Measurements from ENCODE around the gene KDM5A. TPM values are rescaled to one million over a fixed set of nuclear protein-coding genes. Genes with fewer than 3 reads are reported as not detected.
"Not testable (repeated sequence)": the region's sequence is repeated elsewhere in the genome, so short reads cannot be mapped to it uniquely, and the experiment has no call there.

KDM5A gene
- total RNA-seq, 1 donor from 2014 or later: 32.4 TPM

- Histone ChIP-seq H3K4me1 (peaks cover 3 to 6% of the 10 kb centered on the region in 2 donors), H3K4me3 (peak within 1 kb of the TSS; percentile 77 to 85), H3K36me3 (no peaks in the 10 kb centered on the region), H3K27ac (peak within 1 kb of the TSS; percentile 64 to 73), H3K27me3 (no peaks in the 10 kb centered on the region), H3K9me3 (no peaks in the 10 kb centered on the region)
- peak; percentile 65 to 95 for DNase-seq (ENCODE audit: low spot score in 2 of 2)
- intact Hi-C loops (cut with DNase I): loop anchor here (1.0 kb wide), 1 partner anchor 12 kb away; the partner anchor contains the start of gene KDM5A
- TF ChIP-seq CTCF (IDR thresholded peaks at IDR 0.05): peak in 2 of 3 experiments; percentile 26 to 37
Observed at GRCh38 chr12:401235-402028, 12.3 kb upstream of the KDM5A start, which contains the start of gene CCDC77. Gene CCDC77, plus strand, starts transcription at chr12:401644. Its CDS starts 7,740 bp downstream, at chr12:409384.

- Histone ChIP-seq H3K27me3 (no peaks in the 10 kb centered on the region), H3K9me3 (no peaks in the 10 kb centered on the region), H3K4me1 (peaks cover 3 to 6% of the 10 kb centered on the region in 2 donors), H3K4me3 (peak overlapping the region; percentile 77 to 85), H3K27ac (no peak overlapping the region), H3K36me3 (no peaks in the 10 kb centered on the region)
- TF ChIP-seq CTCF (IDR thresholded peaks at IDR 0.05): no peak
- intact Hi-C loops (cut with DNase I): loop anchor here (1.0 kb wide), 1 partner anchor 12 kb away; the partner anchor contains the start of gene KDM5A
- DNase-seq (ENCODE audit: low spot score in 2 of 2): no peak
Observed at GRCh38 chr12:400828-401227, 11.7 kb upstream of the KDM5A start.

GRCh38 chr12:388541-389141, 479 bp downstream of the KDM5A start:
- Histone ChIP-seq H3K36me3 (peaks cover 9 to 13% of the 10 kb centered on the region in 2 donors), H3K9me3 (no peaks in the 10 kb centered on the region), H3K4me1 (peaks cover 0 to 11% of the 10 kb centered on the region in 2 donors), H3K27me3 (no peaks in the 10 kb centered on the region), H3K4me3 (peak overlapping the region; percentile 82 to 85), H3K27ac (peak overlapping the region; percentile 88 to 93)
- intact Hi-C loops (cut with DNase I): loop anchor here (1.0 kb wide), 1 partner anchor 13 kb away; the partner anchor contains the start of gene CCDC77
- no peak for TF ChIP-seq CTCF (IDR thresholded peaks at IDR 0.05)
- DNase-seq (ENCODE audit: low spot score in 2 of 2): no peak

- H3K4me1 ChIP-seq: peaks cover 0 to 11% of the 10 kb centered on the region in 2 donors
- no peak for DNase-seq (ENCODE audit: low spot score in 2 of 2)
- TF ChIP-seq CTCF (IDR thresholded peaks at IDR 0.05): no peak
- peak overlapping the region; percentile 82 to 85 for H3K4me3 ChIP-seq
- intact Hi-C loops (cut with DNase I): no loop called here
- H3K27ac ChIP-seq: peak overlapping the region; percentile 88 to 93
- no peaks in the 10 kb centered on the region for H3K27me3 ChIP-seq
- H3K9me3 ChIP-seq: no peaks in the 10 kb centered on the region
- H3K36me3 ChIP-seq: peaks cover 16 to 20% of the 10 kb centered on the region in 2 donors
Observed at GRCh38 chr12:388012-388411, 1.1 kb downstream of the KDM5A start.

GRCh38 chr12:386651-387050, 2.5 kb downstream of the KDM5A start:
- H3K4me1 ChIP-seq: peaks cover 0 to 11% of the 10 kb centered on the region in 2 donors
- TF ChIP-seq CTCF (IDR thresholded peaks at IDR 0.05): no peak
- peak overlapping the region; percentile 82 to 85 for H3K4me3 ChIP-seq
- peaks cover 29 to 33% of the 10 kb centered on the region in 2 donors for H3K36me3 ChIP-seq
- H3K9me3 ChIP-seq: no peaks in the 10 kb centered on the region
- no peak for DNase-seq (ENCODE audit: low spot score in 2 of 2)
- no peaks in the 10 kb centered on the region for H3K27me3 ChIP-seq
- intact Hi-C loops (cut with DNase I): no loop called here
- no peak overlapping the region for H3K27ac ChIP-seq

GRCh38 chr12:370739-371485, 18.2 kb downstream of the KDM5A start:
- H3K27ac ChIP-seq; H3K9me3 ChIP-seq; intact Hi-C loops (cut with DNase I); H3K27me3 ChIP-seq; DNase-seq (ENCODE audit: low spot score in 2 of 2); H3K4me1 ChIP-seq; H3K4me3 ChIP-seq: not testable (repeated sequence)
- H3K36me3 ChIP-seq: peaks cover 35 to 41% of the 10 kb centered on the region in 2 donors
